GM21576 (cell line): ENCODE data around the gene IFT25.
"Not testable (repeated sequence)": the region's sequence is repeated elsewhere in the genome, so short reads cannot be mapped to it uniquely, and the experiment has no call there.

ENCODE experiments used
- ATAC-seq: cut with Tn5 transposase; IDR thresholded peaks from one replicate; pipeline ENCODE4 v1.9.1; 2021; ENCODE audit warnings: mild to moderate bottlenecking, moderate library complexity; ENCODE audit not compliant: unreplicated experiment

IFT25 gene

GRCh38 chr1:53945433-53946251 lies at the start of gene IFT25:
Gene IFT25 (minus strand): TSS chr1:53945699. CDS start chr1:53940082, 5,617 bp downstream.
- peak; percentile 78 for ATAC-seq

- ATAC-seq = not testable (repeated sequence)
Observed at GRCh38 chr1:53994516-53994915, 49.0 kb upstream of the IFT25 start.

GRCh38 chr1:53992085-53992874 lies 46.8 kb upstream of the IFT25 start:
- ATAC-seq = no peak

GRCh38 chr1:53987880-53988279 lies 42.4 kb upstream of the IFT25 start:
- ATAC-seq = no peak

- ATAC-seq = no peak
Observed at GRCh38 chr1:53986458-53986857, 41.0 kb upstream of the IFT25 start.

- no peak for ATAC-seq
Observed at GRCh38 chr1:53984726-53985125, 39.2 kb upstream of the IFT25 start.

- no peak for ATAC-seq
Observed at GRCh38 chr1:53982763-53983104, 37.2 kb upstream of the IFT25 start.

- ATAC-seq = no peak
Observed at GRCh38 chr1:53982034-53982762, 36.7 kb upstream of the IFT25 start.

GRCh38 chr1:53981220-53981619 lies 35.7 kb upstream of the IFT25 start:
- ATAC-seq = no peak

- ATAC-seq = no peak
Observed at GRCh38 chr1:53979712-53980450, 34.4 kb upstream of the IFT25 start.

- no peak for ATAC-seq
Observed at GRCh38 chr1:53975861-53976260, 30.4 kb upstream of the IFT25 start.

- no peak for ATAC-seq
Observed at GRCh38 chr1:53971718-53972117, 26.2 kb upstream of the IFT25 start.

- ATAC-seq = not testable (repeated sequence)
Observed at GRCh38 chr1:53969323-53969722, 23.8 kb upstream of the IFT25 start.

GRCh38 chr1:53968125-53968513 lies 22.6 kb upstream of the IFT25 start:
- ATAC-seq = no peak

GRCh38 chr1:53967409-53968124 lies 22.1 kb upstream of the IFT25 start:
- ATAC-seq = no peak

GRCh38 chr1:53966794-53967193 lies 21.3 kb upstream of the IFT25 start:
- ATAC-seq = no peak

- ATAC-seq = no peak
Observed at GRCh38 chr1:53964109-53964508, 18.6 kb upstream of the IFT25 start.

- ATAC-seq = no peak
Observed at GRCh38 chr1:53963460-53963859, 18.0 kb upstream of the IFT25 start.

GRCh38 chr1:53962395-53962794 lies 16.9 kb upstream of the IFT25 start:
- no peak for ATAC-seq

- ATAC-seq = no peak
Observed at GRCh38 chr1:53959664-53960250, 14.3 kb upstream of the IFT25 start.
